KG1 (cell line): Measurements from ENCODE around the gene APOE.
"Not testable (repeated sequence)": the region's sequence is repeated elsewhere in the genome, so short reads cannot be mapped to it uniquely, and the experiment has no call there.

ENCODE experiments used
- DNase-seq: peaks from one replicate; lab custom pipeline; 2025; lab: John Stamatoyannopoulos, UW

The APOE gene

GRCh38 chr19:44905437-44906160, at the start of gene APOE:
Gene APOE (plus strand): TSS chr19:44905796. CDS start chr19:44906625, 829 bp downstream.
- DNase-seq: no peak

- DNase-seq: peak; percentile 85
These were observed 49.0 kb upstream of the APOE start for GRCh38 chr19:44856421-44857083.

- DNase-seq: no peak
These were observed 47.8 kb upstream of the APOE start for GRCh38 chr19:44857837-44858236.

GRCh38 chr19:44861576-44861975, 44.0 kb upstream of the APOE start:
- DNase-seq: not testable (repeated sequence)

- no peak for DNase-seq
These were observed 41.6 kb upstream of the APOE start for GRCh38 chr19:44863990-44864389.

GRCh38 chr19:44865196-44865767, 40.3 kb upstream of the APOE start:
- no peak for DNase-seq

GRCh38 chr19:44866664-44867063, 38.9 kb upstream of the APOE start:
- DNase-seq: no peak

GRCh38 chr19:44867578-44867977, 38.0 kb upstream of the APOE start:
- DNase-seq: no peak

GRCh38 chr19:44869733-44870470, 35.7 kb upstream of the APOE start:
- DNase-seq: no peak

- no peak for DNase-seq
These were observed 33.8 kb upstream of the APOE start for GRCh38 chr19:44871809-44872208.

GRCh38 chr19:44872661-44873060, 32.9 kb upstream of the APOE start:
- DNase-seq: no peak

GRCh38 chr19:44874317-44874716, 31.3 kb upstream of the APOE start:
- no peak for DNase-seq

GRCh38 chr19:44875666-44876451, 29.7 kb upstream of the APOE start:
- no peak for DNase-seq

- no peak for DNase-seq
These were observed 28.6 kb upstream of the APOE start for GRCh38 chr19:44876930-44877535.

- no peak for DNase-seq
These were observed 27.3 kb upstream of the APOE start for GRCh38 chr19:44878120-44878865.

GRCh38 chr19:44879309-44880065, 26.1 kb upstream of the APOE start:
- DNase-seq: no peak

GRCh38 chr19:44882063-44882462, 23.5 kb upstream of the APOE start:
- DNase-seq: no peak

- not testable (repeated sequence) for DNase-seq
These were observed 22.8 kb upstream of the APOE start for GRCh38 chr19:44882619-44883397.

- DNase-seq: no peak
These were observed 21.7 kb upstream of the APOE start for GRCh38 chr19:44883922-44884321.
